Measurements from ENCODE around the gene PTPRS. TPM values are rescaled to one million over a fixed set of nuclear protein-coding genes. Genes with fewer than 3 reads are reported as not detected.

Gene PTPRS
- total and polyA plus RNA-seq, 2 donors (not counting 3 experiments of a cell fraction or from before 2014, with no cell fraction given): 10.1 to 16.1 TPM

- Histone ChIP-seq H3K9me1 (replicated peaks; ENCODE audit: control insufficient read depth, extremely low read depth, insufficient read depth, low read length) (no peaks in the 10 kb centered on the region), H3K27ac (ENCODE audit: insufficient read depth, low read depth, low read length) (no peak overlapping the region), H3K79me2 (ENCODE audit: control insufficient read depth, insufficient read depth, low read length) (no peaks in the 10 kb centered on the region), H3K9me3 (replicated peaks; ENCODE audit: control insufficient read depth, insufficient read depth, low read length) (no peaks in the 10 kb centered on the region), H3K9ac (replicated peaks; ENCODE audit: extremely low read depth, insufficient read depth, low read length) (no peak overlapping the region), H3K4me3 (replicated peaks in 1 of 3; ENCODE audit: insufficient read depth in 1 of 3, low read depth in 1 of 3, low read length in 3 of 3) (no peak overlapping the region), H4K20me1 (replicated peaks; ENCODE audit: control insufficient read depth, extremely low read depth, insufficient read depth, low read length) (no peaks in the 10 kb centered on the region), H3K36me3 (ENCODE audit: control insufficient read depth in 2 of 2, extremely low read depth in 1 of 2, insufficient read depth in 2 of 2, low read length in 2 of 2) (no peaks in the 10 kb centered on the region), H3K27me3 (ENCODE audit: control insufficient read depth in 2 of 2, insufficient read depth in 2 of 2, low read length in 2 of 2) (no peaks in the 10 kb centered on the region), H2AFZ (ENCODE audit: low read depth, low read length) (no peak overlapping the region), H3K4me1 (ENCODE audit: control insufficient read depth, extremely low read depth, insufficient read depth, low read length) (no peaks in the 10 kb centered on the region), H3K4me2 (ENCODE audit: insufficient read depth, low read length) (no peak overlapping the region)
- no TSS peak for BruUV-seq (replicated peaks)
- no peak for DNase-seq (ENCODE audit: low read depth, low spot score)
- POLR2A ChIA-PET: no interaction called here
- intact Hi-C loops (cut with micrococcal nuclease): no loop called here
- FAIRE-seq: no peak
- TF ChIP-seq CTCF (IDR thresholded peaks at IDR 0.05; ENCODE audit: extremely low read depth in 1 of 2, insufficient read depth in 1 of 2, low read depth in 1 of 2, low read length in 2 of 2): no peak
- no peak for TF ChIP-seq POLR2A (IDR thresholded peaks at IDR 0.05; ENCODE audit: low read depth, low read length)
- no peak for TF ChIP-seq POLR2AphosphoS5 (IDR thresholded peaks at IDR 0.05; ENCODE audit: insufficient read depth, low read depth, low read length)
- TF ChIP-seq FOS (IDR thresholded peaks at IDR 0.05; ENCODE audit: borderline replicate concordance, insufficient read depth, low read length): no peak
- no peak for TF ChIP-seq MAX (IDR thresholded peaks at IDR 0.05; ENCODE audit: insufficient read depth, insufficient read length)
- no peak for TF ChIP-seq EZH2 (IDR thresholded peaks at IDR 0.05; ENCODE audit: borderline replicate concordance, low read depth, low read length, severe bottlenecking)
- TF ChIP-seq JUN (IDR thresholded peaks at IDR 0.05; ENCODE audit: borderline replicate concordance, insufficient read depth, insufficient read length, low read depth): no peak
- TF ChIP-seq MYC (IDR thresholded peaks at IDR 0.05; ENCODE audit: low read depth, low read length): no peak
- TF ChIP-seq GATA2 (IDR thresholded peaks at IDR 0.05; ENCODE audit: insufficient read depth, insufficient read length, low read depth, low read length): no peak
- dilution Hi-C loops (cut with MboI; ENCODE audit: extremely low pct_ligation_motif_present, low sequenced_read_pairs): loop anchor here (25.0 kb wide), 1 partner anchor 118 kb away; no protein-coding TSS in a partner anchor
- CTCF ChIA-PET: interaction anchor here (1.4 kb wide), 1 partner anchor 210 kb away, joined by 3 read pairs; no protein-coding TSS in a partner anchor
Observed at GRCh38 chr19:5369304-5369703, 28.7 kb upstream of the PTPRS start.

Data from endothelial cell of umbilical vein (primary cell).